ENCODE measurements around the gene LIN7A.

GRCh38 chr12:80780746-80781145 lies 157.0 kb downstream of the LIN7A start:
- TF ChIP-seq POLR2A (IDR thresholded peaks at IDR 0.05) (no peak), CTCF (IDR thresholded peaks at IDR 0.05) (no peak), POLR2AphosphoS5 (IDR thresholded peaks at IDR 0.05) (no peak)
